Measurements from ENCODE around the gene ADCY5. TPM values are rescaled to one million over a fixed set of nuclear protein-coding genes. Genes with fewer than 3 reads are reported as not detected.

ADCY5 gene
- total RNA-seq, 2 donors from 2014 or later, result 105 to 163 TPM

DNA sequence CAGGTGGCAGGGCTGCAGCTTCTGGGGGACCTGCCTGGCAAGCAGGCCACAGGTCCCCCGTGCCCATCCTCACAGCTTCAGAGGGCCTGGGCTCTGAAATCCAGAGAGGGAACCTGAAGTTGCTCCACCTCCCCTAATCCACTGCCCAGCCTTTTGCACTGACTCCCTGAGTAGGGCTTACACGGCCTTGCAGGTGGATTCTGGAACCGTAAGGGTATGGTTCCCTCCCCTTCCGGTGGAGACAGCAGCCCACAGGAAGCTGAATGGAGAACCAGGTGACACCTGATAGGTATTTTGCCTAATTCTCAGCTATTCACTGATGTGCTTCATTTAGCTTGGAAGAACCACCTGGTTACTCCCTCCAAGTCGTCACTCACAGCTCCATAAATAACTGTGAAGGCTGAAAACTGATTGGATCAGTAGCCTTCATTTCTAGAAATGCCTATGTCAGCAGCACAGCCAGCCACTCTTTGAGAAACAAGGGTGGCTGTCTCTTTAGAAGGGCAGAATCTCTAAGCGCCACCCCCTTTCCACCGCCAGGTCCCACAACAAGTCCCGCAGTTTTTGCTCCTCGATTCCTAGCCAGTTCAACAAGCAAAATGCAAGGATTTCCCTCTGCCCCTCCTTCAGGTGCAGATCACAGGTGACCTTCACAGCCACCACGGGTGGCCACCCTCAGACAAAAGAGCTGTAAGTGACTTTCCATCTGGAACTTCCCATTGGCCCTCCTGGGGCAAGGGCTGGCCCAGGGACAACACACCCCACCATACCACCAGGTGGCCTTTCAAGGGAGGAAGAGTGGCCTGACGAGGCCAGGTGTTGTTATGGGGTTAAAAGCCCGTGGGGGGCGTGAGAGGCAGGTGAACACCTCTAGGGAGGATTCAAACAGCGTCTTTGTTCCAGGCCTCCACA lies 134.3 kb downstream of the ADCY5 start:
- TF ChIP-seq, protein P1, sequence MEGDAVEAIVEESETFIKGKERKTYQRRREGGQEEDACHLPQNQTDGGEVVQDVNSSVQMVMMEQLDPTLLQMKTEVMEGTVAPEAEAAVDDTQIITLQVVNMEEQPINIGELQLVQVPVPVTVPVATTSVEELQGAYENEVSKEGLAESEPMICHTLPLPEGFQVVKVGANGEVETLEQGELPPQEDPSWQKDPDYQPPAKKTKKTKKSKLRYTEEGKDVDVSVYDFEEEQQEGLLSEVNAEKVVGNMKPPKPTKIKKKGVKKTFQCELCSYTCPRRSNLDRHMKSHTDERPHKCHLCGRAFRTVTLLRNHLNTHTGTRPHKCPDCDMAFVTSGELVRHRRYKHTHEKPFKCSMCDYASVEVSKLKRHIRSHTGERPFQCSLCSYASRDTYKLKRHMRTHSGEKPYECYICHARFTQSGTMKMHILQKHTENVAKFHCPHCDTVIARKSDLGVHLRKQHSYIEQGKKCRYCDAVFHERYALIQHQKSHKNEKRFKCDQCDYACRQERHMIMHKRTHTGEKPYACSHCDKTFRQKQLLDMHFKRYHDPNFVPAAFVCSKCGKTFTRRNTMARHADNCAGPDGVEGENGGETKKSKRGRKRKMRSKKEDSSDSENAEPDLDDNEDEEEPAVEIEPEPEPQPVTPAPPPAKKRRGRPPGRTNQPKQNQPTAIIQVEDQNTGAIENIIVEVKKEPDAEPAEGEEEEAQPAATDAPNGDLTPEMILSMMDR (IDR thresholded peaks at IDR 0.05), result no peak
- peaks cover 52% of the 10 kb centered on the region for H3K36me3 ChIP-seq
- peak overlapping the region; percentile 58 to 59 for H3K27ac ChIP-seq

DNA sequence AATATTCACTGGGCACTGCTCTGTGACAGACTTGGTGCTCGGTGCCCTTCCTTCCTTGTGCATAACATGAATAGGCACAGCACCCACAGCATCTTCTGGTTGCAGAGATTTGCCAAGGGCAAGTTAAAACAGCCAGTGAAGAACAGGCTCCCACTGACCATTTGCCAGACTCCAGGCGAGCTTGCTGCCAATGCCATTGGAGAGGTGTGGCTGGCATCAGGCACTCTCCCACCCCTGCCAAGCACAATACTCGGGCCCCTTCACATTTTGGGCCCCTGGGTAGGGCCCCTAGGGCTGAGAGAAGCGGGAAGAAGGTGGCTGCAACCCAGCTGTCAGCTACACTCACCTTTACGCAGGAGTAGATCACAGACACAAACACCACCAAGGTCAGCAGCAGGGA lies 135.0 kb downstream of the ADCY5 start:
- peak overlapping the region; percentile 58 to 59 for H3K27ac ChIP-seq
- no peak overlapping the region for H3K4me3 ChIP-seq
- no peak for DNase-seq (ENCODE audit: low spot score)
- no peaks in the 10 kb centered on the region for H3K27me3 ChIP-seq
- peaks cover 52% of the 10 kb centered on the region for H3K36me3 ChIP-seq
- TF ChIP-seq, protein P1 (IDR thresholded peaks at IDR 0.05), result no peak
- H3K9me3 ChIP-seq, result no peaks in the 10 kb centered on the region
- peaks cover 0 to 24% of the 10 kb centered on the region in 2 donors for H3K4me1 ChIP-seq

More for the DNA sequence above, 134.3 kb downstream of the ADCY5 start:
- H3K4me1 ChIP-seq, result peaks cover 0 to 24% of the 10 kb centered on the region in 2 donors
- DNase-seq (ENCODE audit: low spot score), result no peak
- H3K9me3 ChIP-seq, result no peaks in the 10 kb centered on the region
- no peaks in the 10 kb centered on the region for H3K27me3 ChIP-seq
- H3K4me3 ChIP-seq, result no peak overlapping the region

DNA sequence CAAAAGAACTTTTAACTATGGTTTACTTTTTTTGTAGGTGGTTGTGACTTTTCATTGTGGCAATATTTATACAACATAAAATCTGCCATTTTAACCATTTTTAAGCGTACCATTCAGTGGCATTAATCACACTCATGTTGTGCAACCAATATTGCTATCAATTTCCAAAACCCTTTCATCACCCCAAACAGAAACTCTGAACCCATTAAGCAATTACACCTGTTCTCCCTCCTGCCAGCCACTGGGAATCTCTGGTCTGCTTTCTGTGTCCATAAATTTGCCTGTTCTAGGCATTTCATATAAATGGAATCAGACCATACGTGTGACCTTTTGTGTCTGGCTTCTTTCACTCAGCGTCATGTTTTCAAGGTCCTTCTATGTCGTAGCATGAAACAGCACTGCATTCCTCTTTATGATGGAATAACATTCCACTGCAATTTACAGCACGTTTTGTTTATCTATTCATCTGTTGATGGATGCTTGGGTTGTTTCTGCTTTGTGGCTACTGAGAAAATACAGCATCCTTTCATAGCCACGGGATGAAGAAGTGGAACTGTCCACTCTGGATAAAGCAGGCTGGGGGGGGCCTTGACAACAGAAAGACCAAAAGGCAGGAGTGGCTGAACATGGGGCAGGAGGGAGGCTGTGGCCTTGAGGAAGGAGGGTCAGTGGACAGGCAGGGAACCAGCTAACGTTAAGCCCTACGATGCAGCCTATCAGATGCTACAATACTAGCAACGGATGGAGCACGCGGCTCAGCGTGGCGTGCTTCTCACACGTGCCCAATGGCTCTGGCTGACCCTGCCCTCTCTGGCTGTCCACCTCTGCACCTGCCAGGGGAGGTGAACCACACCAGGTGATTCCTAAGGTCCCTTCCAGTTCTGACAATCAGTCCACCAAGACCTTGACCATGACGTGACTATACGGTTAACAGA lies 136.3 kb downstream of the ADCY5 start:
- Histone ChIP-seq H3K4me1 (peaks cover 0 to 24% of the 10 kb centered on the region in 2 donors), H3K9me3 (no peaks in the 10 kb centered on the region), H3K27me3 (no peaks in the 10 kb centered on the region), H3K27ac (no peak overlapping the region), H3K4me3 (no peak overlapping the region), H3K36me3 (peaks cover 43% of the 10 kb centered on the region)
- DNase-seq (ENCODE audit: low spot score), result no peak
- TF ChIP-seq, protein P1 (IDR thresholded peaks at IDR 0.05), result no peak

DNA sequence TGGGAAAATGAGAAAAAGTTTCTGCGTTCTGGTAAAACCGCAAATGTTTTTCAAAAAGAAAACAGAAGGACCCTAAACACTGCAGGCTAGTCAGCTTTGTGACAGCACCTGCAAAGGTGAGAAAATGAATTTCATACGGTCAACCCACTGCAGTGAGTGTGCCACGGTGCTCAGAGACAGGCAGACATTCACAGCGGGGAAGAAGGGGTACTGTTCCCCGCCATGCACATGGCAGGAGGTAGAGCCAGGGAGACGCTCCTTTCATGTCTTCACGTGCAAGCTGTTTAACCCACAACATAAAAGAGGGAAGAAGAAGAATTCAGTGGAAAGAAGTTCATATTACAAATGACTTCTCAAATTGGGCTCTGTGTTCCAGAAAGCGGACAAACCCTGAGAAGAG lies 137.7 kb downstream of the ADCY5 start:
- Histone ChIP-seq H3K36me3 (peaks cover 53% of the 10 kb centered on the region), H3K27ac (no peak overlapping the region), H3K27me3 (no peaks in the 10 kb centered on the region), H3K4me3 (no peak overlapping the region), H3K4me1 (peaks cover 0 to 24% of the 10 kb centered on the region in 2 donors), H3K9me3 (no peaks in the 10 kb centered on the region)
- DNase-seq (ENCODE audit: low spot score), result no peak
- TF ChIP-seq, protein P1 (IDR thresholded peaks at IDR 0.05), result no peak

DNA sequence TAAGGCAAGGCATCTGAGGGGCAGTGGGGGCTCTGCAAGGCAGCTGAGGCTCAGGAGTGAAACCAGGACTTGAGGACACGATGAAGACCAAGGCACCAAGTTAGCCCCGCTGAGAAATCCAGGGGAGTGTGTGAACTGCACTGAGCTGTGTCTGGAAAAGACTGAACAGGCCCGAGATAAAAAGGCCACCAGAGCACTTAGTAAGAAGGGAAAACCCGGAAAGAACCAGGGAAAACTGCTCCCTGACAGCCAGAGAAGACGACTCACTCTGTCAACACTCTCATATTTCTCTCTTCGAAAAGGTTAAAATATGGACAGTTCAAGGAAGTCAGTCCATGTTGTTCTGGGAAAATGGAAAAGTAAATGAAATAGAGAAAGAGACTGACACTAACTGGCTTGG lies 138.1 kb downstream of the ADCY5 start:
- no peaks in the 10 kb centered on the region for H3K9me3 ChIP-seq
- no peaks in the 10 kb centered on the region for H3K27me3 ChIP-seq
- H3K4me1 ChIP-seq, result peaks cover 0 to 23% of the 10 kb centered on the region in 2 donors
- peaks cover 52% of the 10 kb centered on the region for H3K36me3 ChIP-seq
- no peak overlapping the region for H3K4me3 ChIP-seq
- TF ChIP-seq, protein P1 (IDR thresholded peaks at IDR 0.05), result no peak
- H3K27ac ChIP-seq, result no peak overlapping the region
- no peak for DNase-seq (ENCODE audit: low spot score)

All from right atrium auricular region (tissue), 2 donors.